ENCODE measurements around the gene CRYL1. TPM values are rescaled to one million over a fixed set of nuclear protein-coding genes. Genes with fewer than 3 reads are reported as not detected.

Gene CRYL1
- total and polyA plus RNA-seq, 2 donors (not counting 1 experiment from before 2014, with no cell fraction given): 6.5 to 15.1 TPM

DNA sequence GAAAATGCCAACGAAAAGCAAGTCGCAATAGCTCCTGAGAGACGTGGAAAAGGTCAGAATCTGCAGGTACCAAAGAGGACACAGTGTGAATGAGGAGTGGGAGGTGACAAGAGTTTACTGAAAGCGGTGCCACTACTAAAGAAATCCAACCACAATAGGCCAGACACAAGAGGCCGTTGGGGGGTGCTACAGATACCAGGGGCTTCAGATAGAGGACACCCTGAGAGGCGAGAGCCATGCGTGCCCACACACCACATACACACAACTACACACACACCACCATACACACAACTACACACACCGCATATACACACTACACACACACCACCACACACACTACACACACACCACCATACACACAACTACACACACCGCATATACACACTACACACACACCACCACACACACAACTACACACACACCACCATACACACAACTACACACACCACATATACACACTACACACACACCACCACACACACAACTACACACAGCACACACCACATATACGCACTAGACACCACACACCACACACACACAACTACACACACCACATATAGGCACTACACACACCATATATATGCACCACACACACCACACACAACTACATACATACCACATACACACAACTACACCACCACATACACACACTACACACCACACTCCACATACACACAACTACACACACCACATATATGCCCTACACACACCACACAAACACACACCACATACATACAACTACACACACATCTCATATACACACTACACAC is 28.5 kb downstream of the CRYL1 start:
- Histone ChIP-seq H3K4me3 (ENCODE audit: control extremely low read depth in 1 of 5, extremely low read depth in 1 of 5, insufficient read depth in 1 of 5, low read depth in 2 of 5, low read length in 4 of 5) (no peak overlapping the region), H3K9ac (ENCODE audit: low read length) (no peak overlapping the region), H3K4me1 (ENCODE audit: control insufficient read depth in 2 of 2, insufficient read depth in 2 of 2, low read length in 2 of 2) (peaks cover 4 to 5% of the 10 kb centered on the region in 2 donors), H3K36me3 (replicated peaks in 1 of 2; ENCODE audit: control extremely low read depth in 1 of 2, control insufficient read depth in 1 of 2, extremely low read depth in 1 of 2, insufficient read depth in 2 of 2, low read length in 1 of 2) (no peaks in the 10 kb centered on the region), H3K27me3 (replicated peaks in 1 of 4; ENCODE audit: control extremely low read depth in 1 of 4, control insufficient read depth in 3 of 4, insufficient read depth in 4 of 4, low read length in 3 of 4) (no peaks in the 10 kb centered on the region), H3K79me2 (ENCODE audit: control insufficient read depth, insufficient read depth, low read length) (no peaks in the 10 kb centered on the region), H3K4me2 (replicated peaks; ENCODE audit: low read depth, low read length, poor library complexity, severe bottlenecking) (no peak overlapping the region), H3K27ac (ENCODE audit: low read length in 2 of 2) (no peak overlapping the region), H3K9me3 (ENCODE audit: control extremely low read depth in 1 of 3, control insufficient read depth in 2 of 3, insufficient read depth in 1 of 3, low read length in 2 of 3) (peaks cover 0 to 4% (median 3%) of the 10 kb centered on the region in 3 donors), H4K20me1 (ENCODE audit: control insufficient read depth, insufficient read depth, low read length, poor library complexity, severe bottlenecking) (no peaks in the 10 kb centered on the region), H2AFZ (ENCODE audit: insufficient read depth, low read depth, low read length, poor library complexity, severe bottlenecking) (no peak overlapping the region)
- DNase-seq: no peak
- peaks cover 5% of the 10 kb centered on the region for H3K9me3 Mint-ChIP-seq (ENCODE audit: insufficient read depth)
- H3K27ac Mint-ChIP-seq: no peak overlapping the region
- ATAC-seq (ENCODE audit: low read depth): no peak
- H3K4me3 Mint-ChIP-seq: no peak overlapping the region
- CTCF ChIA-PET: interaction anchor here (0.7 to 9.3 kb wide), 6 partner anchors 14 to 427 kb away, joined by 3 to 153 read pairs (median 5); partner anchors contain the start of gene XPO4
- no peak for TF ChIP-seq EZH2 (IDR thresholded peaks at IDR 0.05; ENCODE audit: borderline replicate concordance, insufficient read depth, low read depth, low read length, poor library complexity, severe bottlenecking)
- H3K27me3 Mint-ChIP-seq: no peaks in the 10 kb centered on the region
- POLR2A ChIA-PET: no interaction called here
- intact Hi-C loops (cut with micrococcal nuclease): loop anchor here (10.0 kb wide), 1 partner anchor 978 kb away; no protein-coding TSS in a partner anchor
- H3K4me1 Mint-ChIP-seq: no peaks in the 10 kb centered on the region
- 71% methylated on average over 6 of the region's 10 CpGs for WGBS (ENCODE audit: insufficient coverage)

DNA sequence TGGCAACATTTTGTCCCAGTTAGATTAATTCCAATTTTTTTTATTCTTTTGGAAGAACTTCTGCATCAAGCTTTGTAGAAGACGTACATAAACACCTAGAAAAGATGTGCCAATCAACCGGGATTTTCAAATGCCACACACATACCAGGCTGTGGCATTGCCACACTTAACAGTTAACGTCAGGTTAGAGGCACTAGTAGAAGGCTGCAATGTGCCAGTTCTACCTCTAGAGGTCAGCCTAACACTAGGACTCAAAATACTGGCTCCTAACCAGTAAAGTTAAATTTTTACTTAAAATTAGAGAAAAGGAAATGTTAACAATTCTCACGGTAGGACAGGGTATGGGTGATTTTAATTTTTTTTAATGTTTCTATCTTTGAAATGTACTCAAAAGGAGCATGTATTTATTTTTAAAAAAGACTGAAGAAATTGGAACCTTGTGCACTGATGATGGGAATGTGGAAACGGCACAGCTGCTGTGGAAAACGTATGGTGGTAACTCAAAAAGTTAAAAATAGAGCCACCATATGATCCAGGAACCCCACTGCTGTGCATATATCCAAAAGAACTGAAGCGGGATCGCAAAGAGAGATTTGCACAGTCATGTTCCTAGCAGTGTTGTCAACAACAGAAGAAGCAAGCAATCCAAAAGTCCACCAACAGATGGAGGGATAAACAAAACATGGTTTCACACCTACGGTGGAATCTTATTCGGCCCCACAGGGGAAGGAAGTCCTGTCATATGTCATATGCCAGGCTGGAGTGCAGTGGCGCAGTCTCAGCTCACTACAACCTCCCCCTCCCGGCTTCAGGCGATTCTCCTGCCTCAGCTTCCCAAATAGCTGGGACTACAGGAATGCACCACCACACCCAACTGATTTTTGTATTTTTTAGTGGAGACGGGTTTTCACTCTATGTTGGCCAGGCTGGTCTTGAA is 30.3 kb downstream of the CRYL1 start:
- Histone ChIP-seq H3K9ac (ENCODE audit: low read length) (no peak overlapping the region), H4K20me1 (ENCODE audit: control insufficient read depth, insufficient read depth, low read length, poor library complexity, severe bottlenecking) (no peaks in the 10 kb centered on the region), H3K4me3 (ENCODE audit: control extremely low read depth in 1 of 5, extremely low read depth in 1 of 5, insufficient read depth in 1 of 5, low read depth in 2 of 5, low read length in 4 of 5) (no peak overlapping the region), H3K36me3 (replicated peaks in 1 of 2; ENCODE audit: control extremely low read depth in 1 of 2, control insufficient read depth in 1 of 2, extremely low read depth in 1 of 2, insufficient read depth in 2 of 2, low read length in 1 of 2) (no peaks in the 10 kb centered on the region), H3K4me2 (replicated peaks; ENCODE audit: low read depth, low read length, poor library complexity, severe bottlenecking) (peak overlapping the region; percentile 21), H2AFZ (ENCODE audit: insufficient read depth, low read depth, low read length, poor library complexity, severe bottlenecking) (peak overlapping the region; percentile 32), H3K27ac (ENCODE audit: low read length in 2 of 2) (no peak overlapping the region), H3K4me1 (ENCODE audit: control insufficient read depth in 2 of 2, insufficient read depth in 2 of 2, low read length in 2 of 2) (peaks cover 4 to 5% of the 10 kb centered on the region in 2 donors), H3K9me3 (ENCODE audit: control extremely low read depth in 1 of 3, control insufficient read depth in 2 of 3, insufficient read depth in 1 of 3, low read length in 2 of 3) (peaks cover 0 to 4% (median 0%) of the 10 kb centered on the region in 3 donors), H3K27me3 (replicated peaks in 1 of 4; ENCODE audit: control extremely low read depth in 1 of 4, control insufficient read depth in 3 of 4, insufficient read depth in 4 of 4, low read length in 3 of 4) (no peaks in the 10 kb centered on the region), H3K79me2 (ENCODE audit: control insufficient read depth, insufficient read depth, low read length) (no peaks in the 10 kb centered on the region)
- DNase-seq (peak; percentile 76), ATAC-seq (ENCODE audit: low read depth) (peak; percentile 88)
- Mint-ChIP-seq H3K4me1 (no peaks in the 10 kb centered on the region), H3K27me3 (no peaks in the 10 kb centered on the region), H3K27ac (no peak overlapping the region), H3K9me3 (ENCODE audit: insufficient read depth) (peaks cover 3% of the 10 kb centered on the region), H3K4me3 (no peak overlapping the region)
- ChIA-PET CTCF (interaction anchor here (0.6 to 9.3 kb wide), 25 partner anchors 8 to 925 kb away, joined by 3 to 153 read pairs (median 4); no protein-coding TSS in a partner anchor), POLR2A (no interaction called here)
- intact Hi-C loops (cut with micrococcal nuclease): loop anchor here (1.0 to 10.0 kb wide), 6 partner anchors 87 to 979 kb away; no protein-coding TSS in a partner anchor
- WGBS (ENCODE audit: insufficient coverage): 6% methylated on average over 6 of the region's 14 CpGs
- TF ChIP-seq, protein P1, sequence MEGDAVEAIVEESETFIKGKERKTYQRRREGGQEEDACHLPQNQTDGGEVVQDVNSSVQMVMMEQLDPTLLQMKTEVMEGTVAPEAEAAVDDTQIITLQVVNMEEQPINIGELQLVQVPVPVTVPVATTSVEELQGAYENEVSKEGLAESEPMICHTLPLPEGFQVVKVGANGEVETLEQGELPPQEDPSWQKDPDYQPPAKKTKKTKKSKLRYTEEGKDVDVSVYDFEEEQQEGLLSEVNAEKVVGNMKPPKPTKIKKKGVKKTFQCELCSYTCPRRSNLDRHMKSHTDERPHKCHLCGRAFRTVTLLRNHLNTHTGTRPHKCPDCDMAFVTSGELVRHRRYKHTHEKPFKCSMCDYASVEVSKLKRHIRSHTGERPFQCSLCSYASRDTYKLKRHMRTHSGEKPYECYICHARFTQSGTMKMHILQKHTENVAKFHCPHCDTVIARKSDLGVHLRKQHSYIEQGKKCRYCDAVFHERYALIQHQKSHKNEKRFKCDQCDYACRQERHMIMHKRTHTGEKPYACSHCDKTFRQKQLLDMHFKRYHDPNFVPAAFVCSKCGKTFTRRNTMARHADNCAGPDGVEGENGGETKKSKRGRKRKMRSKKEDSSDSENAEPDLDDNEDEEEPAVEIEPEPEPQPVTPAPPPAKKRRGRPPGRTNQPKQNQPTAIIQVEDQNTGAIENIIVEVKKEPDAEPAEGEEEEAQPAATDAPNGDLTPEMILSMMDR (IDR thresholded peaks at IDR 0.05): peak; percentile 98
- TF ChIP-seq EZH2 (IDR thresholded peaks at IDR 0.05; ENCODE audit: borderline replicate concordance, insufficient read depth, low read depth, low read length, poor library complexity, severe bottlenecking): no peak
